ENCODE measurements around the gene ITPKB.
A peak's percentile ranks its signal among the peaks of the same experiment; 100 is the strongest.
"Not testable (repeated sequence)": the region's sequence is repeated elsewhere in the genome, so short reads cannot be mapped to it uniquely, and the experiment has no call there.

ITPKB gene

GRCh38 chr1:226730071-226730470 lies 9.0 kb downstream of the ITPKB start:
- DNase-seq: no peak

GRCh38 chr1:226728448-226728847 lies 10.6 kb downstream of the ITPKB start:
- no peak for DNase-seq

DNA sequence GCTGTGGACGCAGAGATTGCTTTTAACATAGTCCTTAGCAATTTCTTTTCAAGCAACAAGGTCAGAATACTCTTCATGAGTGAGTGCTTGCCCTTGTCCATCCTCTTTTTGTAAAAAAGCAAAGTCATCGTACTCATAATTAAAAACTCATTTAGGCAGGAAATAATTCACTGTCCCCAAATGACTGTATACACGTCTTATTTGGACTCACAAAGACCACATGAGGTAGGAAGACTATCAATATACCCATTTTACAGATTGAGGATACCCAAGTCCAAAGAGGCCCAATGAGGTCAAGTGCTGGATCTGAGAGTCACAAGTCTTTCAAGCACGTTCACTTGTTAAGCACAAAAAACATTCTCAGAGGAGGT lies 13.2 kb downstream of the ITPKB start:
- no peak for DNase-seq

DNA sequence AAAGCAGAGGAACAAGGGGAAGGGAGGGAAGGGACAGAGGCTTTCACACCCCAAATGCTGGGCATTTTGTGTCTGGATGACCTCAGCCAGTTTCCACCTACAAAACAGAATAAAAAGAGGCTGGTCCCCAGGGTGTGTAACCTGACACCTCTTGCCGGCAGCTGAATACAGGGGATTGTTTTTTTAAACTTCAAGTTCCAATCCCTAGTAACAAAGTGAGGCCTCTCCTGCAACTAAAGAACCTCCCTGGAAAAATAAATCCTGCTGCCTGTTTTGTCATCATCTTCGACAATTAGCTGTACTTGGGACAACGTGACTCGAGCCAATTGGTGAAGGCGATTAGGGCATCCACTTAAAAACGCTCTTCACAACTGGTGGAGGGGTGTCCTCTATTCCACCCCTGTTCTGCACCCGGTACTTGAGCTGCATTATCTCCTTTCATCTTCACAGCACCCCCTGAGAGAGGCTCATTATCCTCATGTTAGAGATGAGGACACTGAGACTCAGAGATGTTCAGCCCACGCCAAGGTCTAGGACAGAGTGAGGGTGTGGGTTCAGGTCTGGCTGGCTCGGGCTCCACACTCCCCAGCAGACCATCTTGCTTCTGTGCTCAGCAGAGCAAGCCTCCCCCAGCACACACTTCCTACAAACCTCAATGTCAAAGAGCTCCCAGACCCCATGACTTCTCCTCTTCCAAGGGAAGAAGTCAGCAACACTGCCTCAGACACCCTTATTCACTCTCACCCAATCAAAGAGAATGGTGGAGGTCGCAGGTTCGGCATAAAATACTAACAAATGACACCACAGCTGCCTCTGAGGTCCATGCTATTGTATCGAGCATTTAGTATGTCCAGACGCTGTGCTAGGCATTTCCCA lies 15.2 kb downstream of the ITPKB start:
- DNase-seq: peak; percentile 69

DNA sequence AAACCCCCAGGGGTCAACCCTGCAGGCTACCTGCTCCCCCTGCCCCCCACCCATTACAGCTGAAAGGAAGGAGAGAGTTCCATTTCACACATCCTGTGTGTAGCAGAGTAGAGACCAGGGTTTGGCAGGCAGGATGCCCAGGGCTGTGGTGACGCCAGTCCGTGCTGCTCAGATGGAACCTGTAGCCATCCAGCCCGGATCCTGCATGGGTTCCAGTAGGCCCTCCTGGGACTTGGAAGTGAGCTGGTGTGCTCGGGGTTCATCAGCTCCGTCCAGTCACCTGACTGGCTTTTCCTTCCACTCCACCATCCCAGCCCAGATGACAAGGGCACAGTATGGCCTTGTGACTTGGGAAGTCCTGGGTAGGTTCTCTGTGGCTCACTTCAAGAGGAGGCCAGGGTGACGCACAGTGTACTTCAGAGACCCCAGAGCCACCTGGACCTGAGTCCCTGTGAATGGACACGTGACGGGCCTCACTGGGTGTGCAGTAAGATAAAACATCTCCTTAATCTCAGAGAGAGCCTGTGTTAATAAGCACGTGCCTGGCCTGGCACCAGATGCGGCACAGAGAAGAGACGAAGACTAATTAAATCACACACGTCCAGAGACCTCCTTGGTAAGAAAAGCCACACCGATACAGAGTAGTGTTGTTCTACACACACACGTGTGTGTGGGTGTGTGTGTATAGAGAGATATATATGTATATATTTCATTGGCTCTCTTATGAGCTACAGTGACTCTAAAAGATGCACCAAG lies 16.0 kb downstream of the ITPKB start:
- no peak for DNase-seq

DNA sequence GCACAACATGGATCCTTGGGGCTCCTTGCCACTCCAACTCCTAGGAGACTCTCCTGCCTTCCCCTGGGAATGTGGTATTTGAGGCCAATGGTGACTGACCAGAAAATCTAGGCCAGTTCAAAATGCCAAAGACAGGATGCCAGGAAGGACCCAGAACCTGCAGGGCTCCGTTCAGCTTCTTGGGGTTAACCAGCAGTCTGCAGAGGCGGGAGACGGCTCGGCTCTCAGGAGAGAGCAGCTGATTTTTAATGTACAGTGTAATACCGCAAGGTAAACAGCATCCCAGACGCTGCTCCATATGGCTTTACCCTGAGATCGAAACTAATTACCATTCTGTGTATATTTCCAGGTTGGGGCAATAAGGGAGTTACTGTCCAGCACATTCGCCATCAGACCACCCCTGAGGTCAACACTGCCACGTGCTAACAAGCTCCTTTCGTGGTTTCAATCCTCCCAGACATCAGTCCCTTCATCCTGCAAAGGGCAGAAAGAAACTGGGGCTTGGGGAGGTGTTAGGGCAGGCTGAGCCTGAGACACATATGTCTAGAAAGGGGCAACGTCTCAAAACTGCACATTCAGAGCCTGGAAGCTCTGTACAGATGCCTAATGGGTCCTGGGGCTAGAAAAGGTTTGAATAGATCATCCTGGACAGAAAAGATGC lies 16.7 kb downstream of the ITPKB start:
- DNase-seq: no peak

GRCh38 chr1:226720574-226720973 lies 18.5 kb downstream of the ITPKB start:
- not testable (repeated sequence) for DNase-seq

- DNase-seq: no peak
These were observed 19.3 kb downstream of the ITPKB start for GRCh38 chr1:226719596-226720387.

DNA sequence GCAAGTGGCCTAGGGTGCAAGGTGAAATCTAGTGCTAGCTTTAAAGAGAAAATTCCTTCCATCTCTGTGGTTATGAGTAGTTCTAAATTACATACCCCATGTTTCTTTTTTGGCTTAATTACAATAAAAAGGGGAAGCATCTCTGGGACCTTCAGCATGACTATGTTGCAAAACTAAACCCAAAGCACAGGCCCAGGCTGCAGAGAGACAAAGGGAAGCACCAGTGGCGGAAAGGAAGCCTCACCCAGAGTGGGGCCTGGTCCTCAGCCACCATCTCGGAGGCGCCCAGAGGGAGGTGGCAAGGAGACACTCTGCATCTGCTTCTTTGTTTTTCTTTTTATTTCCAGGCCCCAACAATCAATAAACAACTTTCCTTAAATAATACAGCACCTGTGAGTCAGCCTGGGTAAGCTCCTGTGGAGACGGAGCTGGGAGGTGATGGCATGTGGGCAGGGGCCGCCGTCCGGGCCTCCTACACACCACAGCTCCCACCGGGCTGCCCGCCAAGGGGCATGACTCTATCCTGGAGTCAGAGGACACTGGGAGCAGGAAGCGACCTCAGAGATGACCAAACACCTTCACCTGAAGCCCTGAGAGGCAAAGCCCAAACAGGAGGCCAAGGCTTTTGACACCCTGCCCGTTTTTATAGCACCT lies 21.7 kb downstream of the ITPKB start:
- no peak for DNase-seq

DNA sequence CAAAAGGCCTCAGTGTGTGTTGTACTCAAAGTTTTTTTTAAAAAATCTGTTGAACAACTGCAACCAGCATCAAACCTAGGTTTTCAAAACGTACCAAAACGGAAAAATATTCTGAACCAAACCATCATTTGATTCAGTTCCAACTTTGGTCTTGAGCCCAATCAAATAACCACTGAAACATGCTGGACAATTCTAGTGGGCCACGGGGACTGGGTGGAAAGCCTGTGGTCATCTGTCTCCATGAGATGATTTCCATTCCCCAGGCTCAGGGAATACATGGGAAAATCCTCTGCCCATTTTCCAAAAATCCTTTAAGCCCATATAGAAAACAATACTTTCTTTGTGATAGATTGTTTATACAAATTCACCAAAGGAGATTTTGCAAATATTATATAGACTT lies 22.5 kb downstream of the ITPKB start:
- no peak for DNase-seq

- no peak for DNase-seq
These were observed 24.9 kb downstream of the ITPKB start for GRCh38 chr1:226714148-226714547.

- DNase-seq: no peak
These were observed 26.2 kb downstream of the ITPKB start for GRCh38 chr1:226712742-226713419.

GRCh38 chr1:226711976-226712741 lies 26.9 kb downstream of the ITPKB start:
- DNase-seq: no peak

DNA sequence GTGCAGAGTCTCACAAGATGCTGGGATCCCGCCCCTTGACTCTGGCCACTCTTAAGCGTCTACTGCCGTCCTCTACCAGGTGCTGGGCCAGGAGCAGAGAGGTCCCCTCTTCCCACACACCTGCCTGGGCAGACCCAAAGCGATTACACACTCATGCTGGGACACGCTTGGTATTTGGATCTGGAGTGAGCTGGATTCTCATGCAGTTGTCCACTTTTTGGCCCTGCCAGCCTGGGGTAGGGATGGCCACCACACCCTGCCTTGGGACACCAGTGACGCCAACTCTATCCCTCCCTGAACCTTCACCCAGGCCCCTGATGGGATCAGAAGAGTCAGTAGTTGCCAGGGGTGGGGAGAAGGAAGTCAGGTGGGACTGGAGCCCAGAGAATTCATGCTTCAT lies 28.6 kb downstream of the ITPKB start:
- no peak for DNase-seq

GRCh38 chr1:226709953-226710352 lies 29.1 kb downstream of the ITPKB start:
- no peak for DNase-seq

- DNase-seq: no peak
These were observed 30.1 kb downstream of the ITPKB start for GRCh38 chr1:226708967-226709396.

DNA sequence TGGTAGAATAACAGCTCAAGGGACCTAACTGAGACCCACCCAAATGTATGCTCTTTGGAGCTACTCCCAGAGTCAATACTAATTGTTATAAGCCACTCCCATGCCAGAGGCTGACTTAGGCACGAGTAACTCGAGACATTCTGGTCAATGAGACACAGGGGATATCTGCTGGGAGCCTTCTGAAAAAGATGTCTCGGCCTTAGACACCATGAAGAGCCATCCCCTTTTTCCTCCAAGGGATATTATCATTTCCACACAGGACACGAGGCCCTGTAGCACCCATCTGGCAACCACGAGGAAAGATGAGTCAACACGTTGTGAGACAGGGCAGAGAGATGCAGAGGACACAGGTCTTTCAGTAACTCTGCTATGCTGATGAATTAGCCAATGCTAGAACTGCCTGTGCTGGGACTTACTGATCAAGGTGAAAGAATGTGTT lies 30.7 kb downstream of the ITPKB start:
- no peak for DNase-seq

- no peak for DNase-seq
These were observed 32.4 kb downstream of the ITPKB start for GRCh38 chr1:226706684-226707083.

DNA sequence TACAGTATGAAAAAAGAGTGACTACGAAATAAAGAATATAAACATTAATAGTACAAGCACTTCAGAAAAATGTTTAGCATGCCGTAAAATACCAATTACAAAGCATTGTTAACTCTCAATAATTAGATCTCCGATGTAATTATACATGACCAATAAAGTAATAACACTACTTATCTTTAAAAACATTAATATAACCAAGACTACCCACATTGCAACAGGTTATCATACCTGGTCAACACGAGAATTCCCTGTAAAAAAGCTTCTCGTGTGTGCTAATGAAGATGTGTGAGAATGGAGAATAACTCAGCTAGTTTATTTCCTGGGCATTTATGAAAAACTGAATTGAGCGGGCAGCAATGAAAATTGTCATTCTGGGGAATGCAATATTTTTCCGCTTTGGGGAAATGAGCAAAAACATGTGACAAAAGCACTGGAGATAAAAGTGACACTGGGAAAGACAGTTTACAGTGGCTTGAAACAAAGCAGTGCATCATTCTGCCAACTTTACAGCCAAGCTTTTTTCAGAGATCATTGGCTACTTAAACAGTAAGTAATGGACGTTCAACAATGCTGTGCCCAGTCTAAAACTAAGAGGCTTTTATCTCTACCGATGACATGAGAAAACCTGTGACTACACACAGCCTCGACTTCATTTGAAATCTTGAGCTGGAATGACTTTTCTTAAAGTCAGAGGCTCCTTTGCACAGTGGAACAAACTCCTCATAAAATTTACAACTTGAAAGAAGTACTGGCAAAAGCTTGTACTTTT lies 34.7 kb downstream of the ITPKB start:
- no peak for DNase-seq
